Measurements from ENCODE around the gene ARAP2.

The ARAP2 gene

DNA sequence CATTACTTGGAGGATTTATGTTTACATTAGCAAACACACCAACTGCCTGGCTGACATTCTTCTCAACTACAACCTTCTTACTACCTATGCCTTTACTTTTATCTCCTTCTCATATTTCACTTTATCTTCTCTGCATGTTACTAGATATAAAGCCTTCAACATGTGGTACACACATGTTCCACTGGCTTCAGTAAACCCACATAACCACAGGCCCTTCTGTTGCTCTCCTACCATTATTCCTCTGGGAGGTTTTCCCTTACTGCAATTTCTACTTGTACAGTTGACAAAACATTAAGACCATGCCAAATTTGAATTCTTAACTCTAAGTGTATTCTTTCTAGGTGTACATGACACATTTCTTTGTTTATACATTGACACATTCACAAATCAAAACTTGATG is 133.1 kb downstream of the ARAP2 start:
- DNase-seq (ENCODE audit: low spot score) = no peak

DNA sequence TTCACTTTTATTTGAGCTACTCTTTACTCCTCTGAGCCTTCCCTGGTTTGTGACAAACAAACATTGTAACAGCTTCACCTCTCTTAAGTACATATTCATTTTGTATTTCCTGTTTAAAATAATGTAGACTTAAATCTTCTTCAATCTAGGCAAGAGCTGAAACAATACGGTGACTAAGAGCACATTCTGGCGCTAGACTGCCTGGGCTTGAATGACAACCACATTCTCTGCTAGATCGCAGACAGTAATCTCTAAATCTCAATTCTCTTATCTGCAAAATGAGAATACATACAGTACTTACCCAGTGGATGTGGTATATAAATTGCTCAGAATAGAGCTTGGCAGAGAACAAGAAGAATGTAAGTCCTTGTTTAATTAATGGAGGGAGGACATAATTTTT is 144.8 kb downstream of the ARAP2 start:
- DNase-seq (ENCODE audit: low spot score) = no peak

DNA sequence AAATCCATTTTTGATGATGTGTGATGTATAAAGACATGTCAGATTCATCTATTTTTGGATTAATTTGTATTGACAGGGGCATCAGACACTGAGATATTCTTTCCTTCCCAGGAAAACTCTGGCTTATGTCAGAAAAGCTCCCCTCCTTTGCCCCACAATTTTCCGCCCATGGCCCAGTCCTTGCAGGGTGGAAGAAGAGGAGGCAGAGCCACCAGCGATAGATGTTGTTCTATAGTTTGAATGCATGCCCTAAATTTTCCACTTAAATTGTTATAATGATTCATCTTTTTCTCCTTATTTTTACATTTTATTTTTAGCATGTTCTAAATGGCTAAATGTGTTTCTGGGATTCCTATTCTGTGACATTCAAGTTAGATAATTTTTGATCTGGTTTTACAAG is 149.3 kb downstream of the ARAP2 start:
- DNase-seq (ENCODE audit: low spot score) = no peak

DNA sequence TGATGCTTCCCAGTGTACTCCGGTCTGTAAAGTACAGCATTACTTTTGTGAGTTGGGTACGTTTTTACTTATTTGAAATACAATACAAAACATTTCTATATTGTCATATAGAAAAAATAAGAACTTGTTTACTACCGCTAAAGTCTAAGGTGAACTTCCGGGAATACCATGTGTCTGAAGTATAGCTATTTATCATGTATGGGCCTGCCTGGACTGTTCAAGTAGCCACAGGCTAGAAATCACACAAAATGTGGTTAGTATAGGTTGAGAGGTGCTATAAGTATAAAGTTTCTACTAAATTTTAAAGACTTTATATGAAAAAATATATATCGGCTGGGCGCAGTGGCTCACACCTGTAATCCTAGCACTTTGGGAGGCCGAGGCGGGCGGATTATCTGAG is 152.3 kb downstream of the ARAP2 start:
- no peak for DNase-seq (ENCODE audit: low spot score)

DNA sequence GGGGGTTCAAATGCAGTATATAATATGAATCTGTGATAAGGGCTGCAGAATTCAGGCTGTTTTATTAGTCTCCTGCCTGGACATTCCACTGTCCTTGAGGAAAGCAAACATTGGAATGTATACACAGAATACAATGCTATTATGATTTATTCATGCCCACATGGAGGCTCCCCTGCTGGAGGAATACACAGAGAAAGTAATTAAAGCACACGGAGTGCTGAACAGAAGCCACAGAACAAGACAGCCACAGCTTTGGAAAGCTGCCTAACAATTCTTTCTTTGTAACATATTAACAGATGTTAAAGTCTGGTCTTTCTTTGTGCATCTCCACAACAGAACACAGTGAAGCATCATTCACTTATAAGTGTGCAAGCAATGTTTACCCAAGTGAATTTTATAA is 155.8 kb downstream of the ARAP2 start:
- no peak for DNase-seq (ENCODE audit: low spot score)

DNA sequence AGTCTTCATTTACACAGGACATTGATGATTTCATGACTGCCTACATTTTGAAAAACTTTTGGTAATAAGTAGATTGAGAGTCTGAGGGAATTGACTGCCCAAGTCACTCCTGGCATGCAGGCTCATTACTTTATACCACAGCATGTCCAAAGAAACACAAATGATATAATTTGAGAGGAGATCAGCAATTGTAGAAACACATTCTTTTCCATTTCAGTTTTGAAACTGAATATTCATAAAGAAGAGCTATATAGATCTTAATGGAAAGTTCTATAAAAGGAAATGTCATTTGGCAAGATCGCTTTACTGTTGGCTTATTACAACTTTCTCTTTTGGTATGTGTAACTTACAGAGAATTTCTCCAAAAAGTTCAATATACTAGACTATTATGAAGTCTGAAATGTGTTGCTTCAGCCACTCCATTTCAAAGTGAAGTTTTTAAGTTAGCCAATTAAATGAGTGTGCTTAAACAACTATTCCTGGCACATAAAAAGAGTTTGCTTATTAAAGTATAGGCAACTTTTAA is 158.0 kb downstream of the ARAP2 start:
- no peak for DNase-seq (ENCODE audit: low spot score)

DNA sequence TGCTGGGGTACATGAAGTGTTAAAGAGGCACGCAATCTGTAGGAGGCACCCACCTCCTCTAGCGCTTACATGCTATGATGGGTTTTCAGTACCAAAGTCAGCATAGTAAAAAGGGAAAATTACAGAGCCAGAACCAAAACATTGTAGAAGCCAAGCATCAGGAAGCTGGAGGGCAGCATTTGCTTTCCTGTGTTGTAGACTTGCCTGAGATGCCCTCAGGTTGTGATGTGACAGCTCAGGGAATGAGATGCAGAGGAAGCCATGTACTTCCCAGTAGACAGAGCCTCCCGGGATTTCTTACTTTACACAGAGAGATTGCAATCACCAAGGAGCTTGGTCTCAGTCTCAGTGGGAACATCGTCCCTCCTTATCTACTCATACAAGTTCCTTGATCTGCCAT is 161.5 kb downstream of the ARAP2 start:
- no peak for DNase-seq (ENCODE audit: low spot score)

DNA sequence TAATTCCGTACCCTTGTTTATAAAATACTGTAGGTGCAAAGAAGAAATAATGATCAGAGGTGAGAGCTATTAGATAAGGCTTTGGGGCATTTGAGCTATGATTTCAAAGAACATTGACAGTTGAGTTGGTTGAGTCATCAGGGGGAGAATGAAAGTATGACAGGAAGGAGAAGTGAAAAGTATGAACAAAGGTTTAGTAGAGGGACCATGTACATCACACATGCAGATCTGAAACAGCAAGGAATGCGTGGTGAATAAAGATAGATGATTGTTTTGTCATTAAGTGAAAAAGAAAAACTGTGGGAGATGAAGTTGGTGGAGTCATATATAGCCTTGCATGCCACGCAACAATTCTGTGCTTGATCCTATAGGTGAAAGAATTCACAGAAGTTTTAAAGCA is 163.1 kb downstream of the ARAP2 start:
- DNase-seq (ENCODE audit: low spot score) = no peak

DNA sequence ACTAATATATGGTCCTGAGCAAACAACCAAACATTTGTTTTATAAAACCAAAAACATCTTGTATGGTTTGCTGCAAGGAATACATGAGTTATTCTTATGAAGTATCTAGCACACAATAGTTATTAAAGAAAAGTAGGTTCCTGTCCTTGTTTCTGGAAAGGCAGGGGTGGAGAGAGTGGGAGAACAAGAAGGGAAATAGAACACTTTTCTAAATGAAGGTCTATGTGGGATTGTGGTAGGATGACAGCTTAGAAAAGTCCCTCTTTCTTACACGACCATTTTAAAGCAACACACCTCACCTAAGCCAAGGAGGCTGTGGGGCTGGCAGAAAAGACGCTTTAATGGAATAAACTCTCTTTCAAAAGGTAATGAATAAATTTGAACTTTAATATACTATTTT is 164.6 kb downstream of the ARAP2 start:
- DNase-seq (ENCODE audit: low spot score) = no peak

DNA sequence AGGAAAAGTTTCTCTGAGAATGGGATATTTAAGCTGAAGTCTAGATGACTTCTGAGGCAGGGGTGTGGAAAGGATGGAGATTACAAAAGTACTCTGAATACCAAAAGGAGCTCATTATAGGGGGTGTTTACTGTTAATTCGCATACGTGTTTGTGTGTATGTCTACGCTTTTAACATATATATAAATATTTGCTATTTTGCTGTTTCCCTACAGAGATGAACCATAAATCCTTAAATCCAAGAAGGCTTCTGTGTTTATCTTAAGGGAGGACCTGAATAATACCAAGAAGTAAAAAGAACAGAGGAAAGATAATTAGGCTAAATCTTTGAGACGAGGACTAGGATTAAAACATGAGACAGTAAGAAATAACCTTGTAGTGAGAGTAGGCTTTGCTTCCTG is 166.0 kb downstream of the ARAP2 start:
- no peak for DNase-seq (ENCODE audit: low spot score)

DNA sequence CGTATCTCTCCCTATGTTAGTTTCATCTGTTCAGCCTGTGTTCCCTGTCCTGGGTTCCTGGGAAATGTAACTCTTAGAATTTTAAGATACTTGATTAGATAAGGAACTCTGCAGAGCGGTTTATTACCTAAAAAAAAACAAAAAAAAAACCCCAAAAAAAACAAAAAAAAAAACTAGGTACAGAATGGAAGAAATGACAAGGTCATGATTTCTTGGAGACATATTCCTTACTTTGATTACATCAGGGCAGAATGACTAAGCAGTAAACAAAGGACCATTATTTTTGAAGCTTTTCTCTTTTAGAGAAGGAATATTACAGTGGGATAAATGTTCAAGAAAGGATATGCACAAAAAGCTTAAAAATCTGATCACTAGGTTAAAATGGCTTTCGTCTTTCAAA is 171.8 kb downstream of the ARAP2 start:
- no peak for DNase-seq (ENCODE audit: low spot score)

DNA sequence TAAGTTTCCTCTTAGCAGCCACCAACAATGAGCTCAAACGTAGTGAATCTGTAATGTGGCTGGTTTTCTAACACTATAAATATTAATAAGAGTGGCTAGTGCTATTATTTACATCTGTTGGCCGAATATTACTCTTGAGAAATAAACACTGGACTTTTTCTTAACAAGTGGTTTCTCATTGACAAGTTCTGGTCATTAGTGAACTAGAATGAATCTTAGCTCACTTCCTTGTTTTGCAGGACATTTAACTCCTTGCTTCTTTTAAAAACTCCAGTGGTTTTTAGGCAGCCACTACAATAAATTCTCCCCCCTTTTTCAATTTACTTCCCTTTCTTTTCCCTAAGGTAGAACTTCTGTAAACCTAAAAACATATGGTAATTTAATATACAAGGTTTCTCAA is 177.2 kb downstream of the ARAP2 start:
- DNase-seq (ENCODE audit: low spot score) = no peak

DNA sequence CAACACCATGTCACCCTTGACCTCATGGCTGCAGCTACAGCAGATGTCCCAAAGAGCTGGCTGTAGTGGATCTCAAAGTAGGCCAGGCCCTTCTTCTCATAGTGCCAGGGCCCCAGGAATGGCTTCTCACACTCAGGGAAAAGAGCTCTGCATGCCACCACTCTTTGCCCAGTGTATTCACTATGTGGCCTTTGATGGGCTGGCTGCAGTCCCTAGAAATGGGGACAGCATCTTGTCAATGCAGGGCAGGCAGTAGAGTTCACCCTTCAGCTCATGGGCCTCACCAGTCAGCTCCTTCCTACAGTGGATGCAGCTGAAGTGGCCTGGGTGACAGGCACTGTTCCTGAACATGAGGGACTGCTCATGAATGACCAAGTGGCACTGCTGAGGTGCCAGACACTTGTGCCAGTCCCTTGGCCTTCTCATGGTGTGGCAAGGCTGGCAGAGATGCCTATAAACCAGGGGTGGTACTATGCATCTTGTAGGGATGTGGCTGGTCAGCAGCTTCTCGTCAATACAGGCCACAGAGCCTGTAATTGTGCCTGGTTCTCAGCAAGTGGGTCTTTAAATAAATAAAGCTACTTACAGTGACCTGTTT is 178.9 kb downstream of the ARAP2 start:
- DNase-seq (ENCODE audit: low spot score) = no peak

DNA sequence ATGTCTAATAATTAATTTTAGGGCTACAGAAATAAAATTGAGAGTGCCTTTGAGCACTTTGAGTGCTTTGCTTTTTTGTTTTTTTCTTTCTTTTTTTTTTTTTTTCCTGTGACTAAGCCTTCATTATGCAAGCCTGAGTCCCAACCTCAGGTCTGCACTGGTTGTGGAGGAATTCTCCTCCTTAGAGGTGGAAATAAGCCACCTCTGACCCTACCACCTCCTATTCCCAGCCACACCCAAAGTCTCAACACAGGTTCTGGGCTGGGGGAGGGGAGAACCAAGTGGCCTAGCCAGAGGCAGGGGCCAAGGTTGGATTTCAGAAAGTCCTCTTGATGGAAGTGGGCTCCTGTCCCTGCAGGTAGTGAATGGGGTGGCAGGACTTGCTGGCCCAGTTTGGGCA is 180.2 kb downstream of the ARAP2 start:
- DNase-seq (ENCODE audit: low spot score) = no peak

DNA sequence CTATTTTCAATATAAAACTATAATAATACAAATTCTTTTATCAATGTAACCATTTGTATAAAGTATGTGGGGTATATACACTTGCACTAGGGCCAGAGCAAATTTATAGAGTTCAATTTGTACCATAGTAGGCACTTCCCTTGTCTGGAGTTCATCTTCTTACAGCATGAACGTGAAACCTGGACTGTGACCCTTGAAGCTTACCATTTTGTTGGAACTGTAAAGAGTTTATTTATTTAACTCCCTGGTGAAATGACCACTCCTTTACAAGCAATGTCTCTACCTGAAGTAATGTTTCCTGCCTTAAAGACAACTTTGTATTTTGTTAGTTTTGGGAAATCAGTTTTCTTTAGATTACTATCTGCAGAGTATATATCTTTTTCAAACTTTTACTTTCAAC is 188.2 kb downstream of the ARAP2 start:
- DNase-seq (ENCODE audit: low spot score) = no peak

DNA sequence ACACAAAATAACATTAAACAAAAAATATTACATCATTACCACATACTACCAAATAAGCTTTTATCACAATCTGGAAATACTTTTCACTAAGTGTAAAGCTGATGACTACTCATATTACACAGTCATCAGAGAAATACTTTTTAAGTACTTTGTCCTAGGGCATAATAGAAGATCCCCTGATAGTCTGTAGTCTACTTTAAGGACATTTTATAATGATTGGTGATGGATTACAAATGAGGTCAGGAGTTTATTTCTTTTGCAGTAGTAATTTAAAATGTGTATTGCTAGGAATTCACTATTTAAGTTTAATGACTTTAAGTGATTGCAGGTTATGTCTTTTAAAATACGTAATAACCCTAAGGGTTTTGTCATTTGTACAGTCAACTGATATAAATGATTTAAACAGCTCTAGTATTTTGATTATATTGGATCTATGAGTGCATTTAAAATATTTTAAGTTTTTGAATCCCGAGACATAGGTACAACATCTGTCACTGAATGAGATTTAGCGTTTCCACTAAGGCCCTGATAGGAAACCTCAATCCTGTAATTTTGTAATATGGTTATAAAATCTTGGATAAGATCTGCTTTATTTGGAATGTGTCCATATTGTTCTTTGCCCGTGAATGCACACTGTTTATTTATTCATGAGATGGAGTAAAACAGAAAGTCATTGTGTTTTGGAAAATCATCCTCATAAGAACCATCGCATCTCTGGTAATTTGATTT is 189.5 kb downstream of the ARAP2 start:
- DNase-seq (ENCODE audit: low spot score) = no peak

DNA sequence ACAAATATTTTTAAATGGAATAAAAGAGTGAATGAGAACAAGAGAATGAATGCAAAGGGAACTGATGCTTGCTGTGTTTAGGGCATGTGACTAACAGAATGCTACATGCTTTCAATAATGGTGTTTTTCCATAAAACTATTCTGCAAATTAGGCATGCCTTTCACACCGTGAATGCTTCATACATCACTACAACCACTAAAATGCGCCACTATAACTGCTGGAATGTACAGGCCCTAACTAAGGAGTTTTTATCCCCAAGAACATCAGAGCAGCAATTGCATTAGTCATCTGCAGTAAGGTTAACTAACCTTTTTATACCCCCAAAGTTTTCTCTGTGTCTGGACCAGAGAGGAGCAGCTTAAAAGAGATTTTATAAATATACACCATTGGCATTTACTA is 190.4 kb downstream of the ARAP2 start:
- DNase-seq (ENCODE audit: low spot score) = no peak

DNA sequence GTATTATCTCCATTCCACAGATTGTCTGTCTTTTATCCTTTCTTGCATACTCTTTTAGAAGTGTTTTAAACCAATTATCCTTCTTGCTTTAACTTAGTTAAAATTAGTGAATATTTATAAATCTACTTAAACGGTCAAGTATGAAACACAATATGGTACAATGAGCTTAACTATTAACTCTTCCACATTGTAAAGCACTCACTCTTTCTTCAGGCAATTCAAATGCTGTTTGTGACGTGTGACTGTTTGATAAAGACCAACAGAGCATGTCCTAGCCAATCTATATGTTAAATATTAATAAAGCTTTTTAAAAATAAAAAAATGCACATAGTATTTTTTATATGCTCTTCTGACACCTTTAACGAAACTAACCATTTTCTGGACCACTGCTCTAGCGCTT is 192.7 kb downstream of the ARAP2 start:
- DNase-seq (ENCODE audit: low spot score) = no peak

DNA sequence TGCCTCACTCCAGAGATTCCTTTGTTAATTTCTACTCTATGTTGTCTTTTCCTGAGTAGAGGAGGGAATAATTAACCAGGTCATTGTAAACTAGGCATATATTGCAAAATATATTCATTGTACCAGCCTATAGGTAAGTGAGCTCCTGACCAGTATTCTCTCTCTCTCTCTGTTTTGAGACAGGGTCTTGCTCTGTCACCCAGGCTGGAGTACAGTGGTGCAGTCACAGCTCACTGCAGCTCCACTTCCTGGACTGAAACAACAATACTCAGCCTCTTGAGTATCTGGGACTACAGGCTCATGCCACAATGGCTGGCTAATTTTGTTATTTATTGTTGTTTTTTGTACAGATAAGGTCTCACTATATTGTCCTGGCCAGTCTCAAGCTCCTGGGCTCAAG is 198.3 kb downstream of the ARAP2 start:
- DNase-seq (ENCODE audit: low spot score) = no peak

DNA sequence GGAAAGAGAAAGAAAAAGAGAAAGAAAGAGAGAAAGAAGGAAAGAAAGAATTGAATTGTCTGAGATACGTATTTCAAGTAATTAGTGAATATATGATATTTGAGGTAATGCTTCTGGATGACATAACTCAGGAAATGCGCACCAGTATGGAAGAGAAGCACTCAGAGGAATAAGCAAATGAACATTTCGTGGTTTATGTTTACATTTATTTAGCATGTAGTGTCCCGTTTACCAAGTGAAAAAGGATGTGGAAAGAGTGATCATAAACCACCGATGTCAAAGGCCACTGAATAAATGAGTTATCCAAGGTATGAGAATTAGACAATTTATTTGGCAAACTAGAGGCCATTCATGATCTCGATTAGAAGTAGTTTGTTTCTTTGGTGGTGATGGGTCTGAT is 200.4 kb downstream of the ARAP2 start:
- no peak for DNase-seq (ENCODE audit: low spot score)

DNA sequence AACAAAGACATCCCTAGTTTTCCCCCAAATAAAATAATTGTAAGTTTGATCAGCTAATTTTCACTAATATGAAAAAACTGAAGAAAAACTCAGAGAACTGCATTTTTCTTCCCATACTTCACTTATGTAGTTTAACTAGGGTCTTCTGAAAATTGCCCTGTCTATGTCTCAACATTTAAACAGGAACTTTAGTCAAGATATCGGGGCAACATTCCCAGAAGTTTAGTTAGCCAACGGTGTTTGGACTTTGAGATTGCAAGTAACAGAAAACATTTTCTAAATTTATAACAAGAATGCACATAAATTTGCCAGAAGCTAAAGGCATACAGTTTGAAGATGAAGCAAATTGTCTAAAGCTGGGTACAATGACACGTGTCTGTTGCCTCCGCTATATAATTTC is 201.1 kb downstream of the ARAP2 start:
- no peak for DNase-seq (ENCODE audit: low spot score)

DNA sequence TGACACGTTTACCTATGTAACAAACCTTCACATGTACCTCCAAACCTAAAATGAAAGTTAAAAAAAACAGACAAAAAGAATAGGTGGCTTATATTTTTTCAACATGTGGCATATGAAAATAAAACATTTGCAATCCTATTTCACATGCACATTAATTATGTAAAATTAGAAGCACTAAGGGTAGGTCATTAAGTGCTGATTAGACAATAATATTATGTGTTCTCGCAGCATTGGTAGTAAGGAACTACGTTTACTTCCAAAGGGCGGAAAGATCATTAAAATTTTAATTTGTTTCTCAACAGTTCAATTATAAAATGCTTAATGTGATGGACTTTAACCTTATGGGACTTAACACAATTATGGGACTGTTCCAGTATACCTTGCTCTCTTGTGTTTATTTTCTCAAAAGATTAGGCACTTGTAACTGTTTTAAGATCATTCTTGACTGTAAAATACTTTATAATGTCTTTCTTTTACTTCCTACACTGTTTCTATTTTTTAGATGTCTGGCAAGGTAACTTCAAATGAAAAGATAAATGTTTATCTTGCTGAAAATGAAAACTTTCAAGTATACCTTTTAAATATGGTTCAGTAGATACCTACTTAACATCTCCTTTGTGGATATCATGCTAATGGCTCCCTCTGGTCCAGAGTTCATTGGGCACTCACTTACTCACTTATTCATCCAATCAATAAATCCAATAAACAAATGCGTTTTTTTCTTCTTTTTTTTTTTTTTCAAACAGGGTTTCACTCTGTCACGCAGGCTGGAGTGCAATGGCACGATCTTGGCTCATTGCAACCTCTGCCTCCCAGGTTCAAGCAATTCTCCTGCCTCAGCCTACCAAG is 202.0 kb downstream of the ARAP2 start:
- no peak for DNase-seq (ENCODE audit: low spot score)

DNA sequence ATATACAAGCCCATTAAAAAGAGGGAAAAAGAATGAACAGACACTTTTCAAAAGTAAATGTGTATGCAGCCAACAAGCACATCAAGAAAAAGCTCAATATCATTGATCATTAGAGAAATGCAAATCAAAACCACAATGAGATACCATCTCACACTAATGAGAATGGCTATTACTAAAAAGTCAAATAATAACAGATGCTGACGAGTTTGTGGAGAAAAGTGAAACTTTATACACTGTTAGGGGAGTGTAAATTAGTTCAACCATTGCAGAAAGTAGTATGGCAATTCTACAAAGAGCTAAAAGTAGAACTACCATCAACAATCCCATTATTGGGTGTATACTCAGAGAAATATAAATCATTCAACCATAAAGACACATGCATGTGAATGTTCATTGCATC is 203.0 kb downstream of the ARAP2 start:
- DNase-seq (ENCODE audit: low spot score) = no peak
